Testis (tissue), 2 donors: ENCODE measurements around the gene SRCIN1.

Experiments
- CTCF ChIP-seq, 3 experiments: fragments of 450-650 bp in 2 of 3; fragments of 200-600 bp in 1 of 3; sonication (generic) in 1 of 3; IDR thresholded peaks; one replicate each; pipeline ENCODE4 v1.5.1; 2016 to 2019; ENCODE audit warnings: antibody characterized with exemption in 3 of 3, mild to moderate bottlenecking in 2 of 3, moderate library complexity in 1 of 3
- POLR2A ChIP-seq: fragments of 450-650 bp; IDR thresholded peaks from one replicate; pipeline ENCODE4 v1.6.1; 2017; ENCODE audit warnings: antibody characterized with exemption, mild to moderate bottlenecking, moderate library complexity

- TF ChIP-seq CTCF (IDR thresholded peaks at IDR 0.05) (no peak), POLR2A (no peak)
Observed at GRCh38 chr17:38585918-38586529, 19.7 kb downstream of the SRCIN1 start.
